HG02798 (cell line): ENCODE measurements around the gene SLC35F4.
A peak's percentile ranks its signal among the peaks of the same experiment; 100 is the strongest.

Experiments used
- ATAC-seq: cut with Tn5 transposase; IDR thresholded peaks from one replicate; pipeline ENCODE4 v1.9.1; 2021; ENCODE audit warnings: mild to moderate bottlenecking; ENCODE audit not compliant: unreplicated experiment, poor library complexity

SLC35F4 gene

GRCh38 chr14:57656853-57657252, 209.0 kb downstream of the SLC35F4 start:
- ATAC-seq: no peak

GRCh38 chr14:57652769-57653168, 213.1 kb downstream of the SLC35F4 start:
- ATAC-seq: no peak

- ATAC-seq: no peak
Measured at GRCh38 chr14:57641776-57642175, 224.1 kb downstream of the SLC35F4 start.

- no peak for ATAC-seq
Measured at GRCh38 chr14:57640036-57640435, 225.9 kb downstream of the SLC35F4 start.

GRCh38 chr14:57637901-57638300, 228.0 kb downstream of the SLC35F4 start:
- no peak for ATAC-seq

- ATAC-seq: no peak
Measured at GRCh38 chr14:57634335-57634734, 231.6 kb downstream of the SLC35F4 start.

GRCh38 chr14:57632649-57633048, 233.2 kb downstream of the SLC35F4 start:
- no peak for ATAC-seq

GRCh38 chr14:57617510-57617909, 248.4 kb downstream of the SLC35F4 start:
- no peak for ATAC-seq

- ATAC-seq: no peak
Measured at GRCh38 chr14:57612946-57613345, 252.9 kb downstream of the SLC35F4 start.

GRCh38 chr14:57611555-57612075, 254.3 kb downstream of the SLC35F4 start:
- peak; percentile 36 for ATAC-seq

- no peak for ATAC-seq
Measured at GRCh38 chr14:57610631-57611030, 255.3 kb downstream of the SLC35F4 start.

- no peak for ATAC-seq
Measured at GRCh38 chr14:57609192-57610075, 256.5 kb downstream of the SLC35F4 start.

GRCh38 chr14:57607086-57607485, 258.8 kb downstream of the SLC35F4 start:
- no peak for ATAC-seq

- ATAC-seq: no peak
Measured at GRCh38 chr14:57583396-57583795, 282.5 kb downstream of the SLC35F4 start.

GRCh38 chr14:57582746-57583145, 283.1 kb downstream of the SLC35F4 start:
- no peak for ATAC-seq

GRCh38 chr14:57578801-57579200, 287.1 kb downstream of the SLC35F4 start:
- ATAC-seq: no peak

- ATAC-seq: no peak
Measured at GRCh38 chr14:57576498-57576897, 289.4 kb downstream of the SLC35F4 start.

- no peak for ATAC-seq
Measured at GRCh38 chr14:57575482-57575881, 290.4 kb downstream of the SLC35F4 start.

GRCh38 chr14:57574617-57575288, 291.1 kb downstream of the SLC35F4 start:
- no peak for ATAC-seq

- no peak for ATAC-seq
Measured at GRCh38 chr14:57573173-57573572, 292.7 kb downstream of the SLC35F4 start.

GRCh38 chr14:57568554-57568953, 297.3 kb downstream of the SLC35F4 start:
- ATAC-seq: no peak
